NCI-H128 (cell line): Measurements from ENCODE around the gene LLGL1.

Source experiments
- DNase-seq: peaks from one replicate; lab custom pipeline; 2025; ENCODE audit not compliant: unreplicated experiment; lab: John Stamatoyannopoulos, UW

Gene LLGL1

DNA sequence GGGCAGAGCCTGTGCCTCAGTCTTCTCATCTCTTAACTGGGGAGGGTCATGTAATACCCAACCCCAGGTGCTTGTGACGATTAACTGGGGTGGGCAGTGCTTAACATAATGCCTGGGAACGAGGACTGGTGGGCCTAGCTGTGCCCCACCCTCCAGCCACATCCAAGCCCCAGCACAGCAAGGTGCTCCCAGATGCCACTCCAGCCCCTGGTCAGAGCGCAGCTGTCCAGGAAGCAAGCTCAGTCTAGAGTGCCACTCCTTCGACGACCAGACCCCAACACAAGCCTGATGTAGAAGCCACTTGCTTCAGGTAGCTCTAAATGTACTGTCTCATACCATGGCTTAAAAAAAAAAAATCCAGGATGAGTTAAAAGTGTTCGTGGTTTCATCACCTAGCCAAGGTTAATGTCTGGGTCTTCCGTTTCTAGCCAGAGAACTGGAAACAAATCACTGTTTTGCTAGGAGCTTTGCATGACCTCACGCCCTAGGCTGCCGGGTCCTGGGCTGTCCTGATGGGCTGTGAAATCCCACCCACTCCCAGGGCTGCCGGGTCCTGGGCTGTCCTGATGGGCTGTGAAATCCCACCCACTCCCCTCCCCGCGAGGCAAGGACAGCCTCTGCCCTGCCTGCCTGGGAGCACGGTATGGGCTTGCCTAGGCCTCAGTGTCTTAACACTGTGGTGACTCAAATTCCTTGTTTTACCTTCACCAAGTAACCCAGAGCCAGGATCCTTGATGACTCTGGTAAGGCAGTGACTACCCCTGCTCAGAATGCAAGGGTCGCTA lies 42.7 kb downstream of the LLGL1 start:
- no peak for DNase-seq

- DNase-seq, result no peak
Measured at GRCh38 chr17:18270046-18270931, 44.9 kb downstream of the LLGL1 start.

DNA sequence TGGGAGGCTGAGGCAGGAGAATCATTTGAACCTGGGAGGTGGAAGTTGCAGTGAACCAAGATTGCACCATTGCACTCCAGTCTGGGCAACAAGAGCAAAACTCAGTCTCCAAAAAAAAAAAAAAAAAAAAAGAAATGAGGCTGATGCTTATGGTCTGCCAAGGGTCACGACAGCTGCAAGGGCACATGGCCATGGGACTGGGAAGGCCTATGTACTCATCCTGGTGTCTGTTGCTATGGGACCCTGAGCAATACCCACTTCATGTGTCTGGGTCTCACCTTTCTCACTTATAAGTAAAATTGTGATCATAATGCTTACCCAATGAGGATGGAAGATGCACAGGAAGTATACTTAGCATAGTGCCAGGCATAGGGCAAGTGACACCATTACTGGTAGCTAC lies 51.6 kb downstream of the LLGL1 start:
- no peak for DNase-seq

DNA sequence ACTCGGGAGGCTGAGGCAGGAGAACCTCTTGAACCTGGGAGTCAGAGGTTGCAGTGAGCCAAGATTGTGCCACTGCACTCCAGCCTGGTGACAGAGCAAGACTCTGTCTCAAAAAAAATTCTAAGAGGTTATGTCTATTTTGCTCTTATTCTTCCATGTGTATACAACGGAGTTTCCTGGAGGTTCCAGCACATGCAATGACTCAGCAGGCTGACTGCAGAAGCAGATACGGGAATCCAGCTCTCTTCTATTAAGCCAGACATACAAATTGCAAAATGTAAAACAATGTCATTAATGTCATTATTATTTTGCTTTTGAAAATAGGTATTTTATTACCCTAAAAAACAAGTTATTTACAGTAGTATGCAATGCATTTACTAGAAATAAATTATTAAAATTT lies 53.4 kb downstream of the LLGL1 start:
- no peak for DNase-seq

GRCh38 chr17:18280249-18280648 lies 54.8 kb downstream of the LLGL1 start:
- DNase-seq, result no peak

DNA sequence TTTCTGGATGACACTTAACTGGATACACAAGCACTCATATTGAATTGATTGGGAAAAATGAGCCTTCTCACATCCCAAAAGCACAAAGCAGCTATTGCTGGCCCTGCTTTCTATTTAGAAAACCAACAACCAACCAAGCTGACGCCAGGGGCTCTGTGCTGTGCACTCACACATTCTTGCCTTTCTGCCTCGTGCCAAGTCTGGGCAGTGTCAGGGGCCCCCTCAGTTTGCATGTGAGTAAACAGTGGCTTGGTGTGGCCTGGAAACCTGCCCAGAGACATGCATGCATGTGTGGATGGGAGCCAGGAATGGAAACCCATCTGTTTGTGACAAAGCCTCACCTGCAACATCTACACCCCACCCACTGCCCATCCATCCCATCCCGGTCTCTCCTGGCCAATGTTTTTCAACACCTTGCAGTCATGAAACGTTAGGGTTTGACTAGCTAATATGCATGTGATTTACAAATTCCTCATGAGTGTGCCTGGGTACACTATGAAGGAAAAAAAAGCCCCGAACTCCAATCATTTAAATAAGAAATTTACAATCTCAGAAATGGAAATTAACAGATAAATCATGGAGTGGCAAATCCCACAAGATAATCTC lies 55.4 kb downstream of the LLGL1 start:
- DNase-seq, result no peak

DNA sequence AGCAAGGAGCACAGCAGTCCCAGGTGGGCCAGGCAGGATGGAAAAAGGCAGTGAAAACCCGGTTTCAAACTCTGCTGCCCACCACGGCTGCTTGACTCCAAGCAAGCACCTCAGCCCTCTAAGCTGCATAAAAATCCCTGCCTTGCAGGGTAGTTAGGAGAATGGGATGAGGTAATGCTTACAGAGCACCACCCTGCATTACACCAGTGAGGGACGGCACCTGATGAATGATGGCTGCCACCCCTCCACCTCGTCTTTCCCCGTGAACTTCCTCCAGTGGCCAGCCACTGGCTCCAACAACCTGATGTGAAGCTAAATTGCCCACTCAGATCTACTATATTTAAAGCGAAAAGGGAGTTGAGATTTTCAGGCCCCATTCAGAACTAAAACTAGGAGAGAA lies 56.4 kb downstream of the LLGL1 start:
- no peak for DNase-seq

- no peak for DNase-seq
Measured at GRCh38 chr17:18285296-18285695, 59.9 kb downstream of the LLGL1 start.

- no peak for DNase-seq
Measured at GRCh38 chr17:18291718-18292540, 66.5 kb downstream of the LLGL1 start.
